HCEC 1CT (cell line): ENCODE measurements around the gene RBP2.

ENCODE experiments used
- DNase-seq: peaks from one replicate; pipeline ENCODE4 v3.0.0-alpha.2; 2017

Gene RBP2

GRCh38 chr3:139476348-139476747, at the start of gene RBP2:
Gene RBP2 (minus strand): TSS chr3:139476516. CDS start chr3:139476459, 57 bp downstream.
- DNase-seq = no peak

- DNase-seq = no peak
Observed at GRCh38 chr3:139524841-139525636, 48.7 kb upstream of the RBP2 start.

- DNase-seq = no peak
Observed at GRCh38 chr3:139523718-139524117, 47.4 kb upstream of the RBP2 start.

- no peak for DNase-seq
Observed at GRCh38 chr3:139523166-139523565, 46.9 kb upstream of the RBP2 start.

GRCh38 chr3:139522421-139522820, 46.1 kb upstream of the RBP2 start:
- DNase-seq = no peak

GRCh38 chr3:139521816-139522215, 45.5 kb upstream of the RBP2 start:
- no peak for DNase-seq

GRCh38 chr3:139521144-139521543, 44.8 kb upstream of the RBP2 start:
- no peak for DNase-seq

GRCh38 chr3:139519998-139520737, 43.9 kb upstream of the RBP2 start:
- no peak for DNase-seq

- DNase-seq = no peak
Observed at GRCh38 chr3:139518926-139519842, 42.9 kb upstream of the RBP2 start.

- no peak for DNase-seq
Observed at GRCh38 chr3:139518306-139518705, 42.0 kb upstream of the RBP2 start.

GRCh38 chr3:139517321-139518065, 41.2 kb upstream of the RBP2 start:
- DNase-seq = no peak

GRCh38 chr3:139514741-139515140, 38.4 kb upstream of the RBP2 start:
- no peak for DNase-seq

- DNase-seq = no peak
Observed at GRCh38 chr3:139509631-139510030, 33.3 kb upstream of the RBP2 start.

GRCh38 chr3:139506766-139507165, 30.4 kb upstream of the RBP2 start:
- no peak for DNase-seq

GRCh38 chr3:139505829-139506386, 29.6 kb upstream of the RBP2 start:
- DNase-seq = no peak

GRCh38 chr3:139499536-139499935, 23.2 kb upstream of the RBP2 start:
- no peak for DNase-seq

GRCh38 chr3:139493826-139494385, 17.6 kb upstream of the RBP2 start:
- no peak for DNase-seq

GRCh38 chr3:139491966-139492365, 15.7 kb upstream of the RBP2 start:
- DNase-seq = no peak

GRCh38 chr3:139491027-139491700, 14.8 kb upstream of the RBP2 start:
- DNase-seq = no peak

- DNase-seq = no peak
Observed at GRCh38 chr3:139482206-139482605, 5.9 kb upstream of the RBP2 start.

GRCh38 chr3:139481116-139481515, 4.8 kb upstream of the RBP2 start:
- no peak for DNase-seq
